ENCODE data around the gene EEF1B2. TPM values are rescaled to one million over a fixed set of nuclear protein-coding genes. Genes with fewer than 3 reads are reported as not detected.
"Not testable (repeated sequence)": the region's sequence is repeated elsewhere in the genome, so short reads cannot be mapped to it uniquely, and the experiment has no call there.

Gene EEF1B2
- 595 TPM for polyA plus RNA-seq (ENCODE audit: insufficient read length)
- long read RNA-seq, donor 1, transcript EEF1B2-211 (2 exons, 587 nt), result minor isoform, 13 of 552 reads
- long read RNA-seq, donor 1, transcript EEF1B2-203 (6 exons, 1,098 nt), result major isoform, 399 of 552 reads
- long read RNA-seq, donor 1, transcript EEF1B2-201 (7 exons, 844 nt), result minor isoform, 33 of 552 reads
- long read RNA-seq, donor 1, transcript EEF1B2-202 (7 exons, 880 nt), result minor isoform, 8 of 552 reads
- long read RNA-seq, donor 1, partial matches to known transcripts, result 92 of 552 reads
- long read RNA-seq, donor 1, other reads (novel, unspliced or antisense), result 0 of 552 reads
- long read RNA-seq, donor 2, transcript EEF1B2-202 (7 exons, 880 nt), result minor isoform, 9 of 480 reads
- long read RNA-seq, donor 2, transcript EEF1B2-203 (6 exons, 1,098 nt), result major isoform, 357 of 480 reads
- long read RNA-seq, donor 2, transcript EEF1B2-201 (7 exons, 844 nt), result minor isoform, 26 of 480 reads
- long read RNA-seq, donor 2, transcript EEF1B2-211 (2 exons, 587 nt), result minor isoform, 8 of 480 reads
- long read RNA-seq, donor 2, partial matches to known transcripts, result 67 of 480 reads
- long read RNA-seq, donor 2, other reads (novel, unspliced or antisense), result 7 of 480 reads
- long read RNA-seq, donor 3, transcript EEF1B2-211 (2 exons, 587 nt), result minor isoform, 5 of 388 reads
- long read RNA-seq, donor 3, transcript EEF1B2-202 (7 exons, 880 nt), result minor isoform, 6 of 388 reads
- long read RNA-seq, donor 3, transcript EEF1B2-203 (6 exons, 1,098 nt), result major isoform, 298 of 388 reads
- long read RNA-seq, donor 3, transcript EEF1B2-201 (7 exons, 844 nt), result minor isoform, 26 of 388 reads
- long read RNA-seq, donor 3, partial matches to known transcripts, result 52 of 388 reads
- long read RNA-seq, donor 3, other reads (novel, unspliced or antisense), result 0 of 388 reads
- long read RNA-seq, donor 4, transcript EEF1B2-201 (7 exons, 844 nt), result minor isoform, 6 of 97 reads
- long read RNA-seq, donor 4, transcript EEF1B2-211 (2 exons, 587 nt), result minor isoform, 17 of 97 reads
- long read RNA-seq, donor 4, transcript EEF1B2-203 (6 exons, 1,098 nt), result major isoform, 53 of 97 reads
- long read RNA-seq, donor 4, partial matches to known transcripts, result 18 of 97 reads
- long read RNA-seq, donor 4, other reads (novel, unspliced or antisense), result 0 of 97 reads
- long read RNA-seq, donor 5, transcript EEF1B2-202 (7 exons, 880 nt), result minor isoform, 11 of 907 reads
- long read RNA-seq, donor 5, transcript EEF1B2-203 (6 exons, 1,098 nt), result major isoform, 670 of 907 reads
- long read RNA-seq, donor 5, transcript EEF1B2-201 (7 exons, 844 nt), result minor isoform, 79 of 907 reads
- long read RNA-seq, donor 5, transcript EEF1B2-211 (2 exons, 587 nt), result minor isoform, 24 of 907 reads
- long read RNA-seq, donor 5, partial matches to known transcripts, result 115 of 907 reads
- long read RNA-seq, donor 5, other reads (novel, unspliced or antisense), result 0 of 907 reads
- long read RNA-seq, donor 6, transcript EEF1B2-202 (7 exons, 880 nt), result minor isoform, 9 of 595 reads
- long read RNA-seq, donor 6, transcript EEF1B2-211 (2 exons, 587 nt), result minor isoform, 14 of 595 reads
- long read RNA-seq, donor 6, transcript EEF1B2-201 (7 exons, 844 nt), result minor isoform, 47 of 595 reads
- long read RNA-seq, donor 6, transcript EEF1B2-203 (6 exons, 1,098 nt), result major isoform, 434 of 595 reads
- long read RNA-seq, donor 6, partial matches to known transcripts, result 79 of 595 reads
- long read RNA-seq, donor 6, other reads (novel, unspliced or antisense), result 5 of 595 reads
- long read RNA-seq, donor 7, transcript EEF1B2-203 (6 exons, 1,098 nt), result major isoform, 547 of 739 reads
- long read RNA-seq, donor 7, transcript EEF1B2-201 (7 exons, 844 nt), result minor isoform, 40 of 739 reads
- long read RNA-seq, donor 7, transcript EEF1B2-202 (7 exons, 880 nt), result minor isoform, 11 of 739 reads
- long read RNA-seq, donor 7, transcript EEF1B2-211 (2 exons, 587 nt), result minor isoform, 16 of 739 reads
- long read RNA-seq, donor 7, partial matches to known transcripts, result 102 of 739 reads
- long read RNA-seq, donor 7, other reads (novel, unspliced or antisense), result 11 of 739 reads
- long read RNA-seq, donor 8, transcript EEF1B2-201 (7 exons, 844 nt), result minor isoform, 9 of 183 reads
- long read RNA-seq, donor 8, transcript EEF1B2-203 (6 exons, 1,098 nt), result major isoform, 148 of 183 reads
- long read RNA-seq, donor 8, transcript EEF1B2-211 (2 exons, 587 nt), result minor isoform, 7 of 183 reads
- long read RNA-seq, donor 8, partial matches to known transcripts, result 14 of 183 reads
- long read RNA-seq, donor 8, other reads (novel, unspliced or antisense), result 0 of 183 reads

DNA sequence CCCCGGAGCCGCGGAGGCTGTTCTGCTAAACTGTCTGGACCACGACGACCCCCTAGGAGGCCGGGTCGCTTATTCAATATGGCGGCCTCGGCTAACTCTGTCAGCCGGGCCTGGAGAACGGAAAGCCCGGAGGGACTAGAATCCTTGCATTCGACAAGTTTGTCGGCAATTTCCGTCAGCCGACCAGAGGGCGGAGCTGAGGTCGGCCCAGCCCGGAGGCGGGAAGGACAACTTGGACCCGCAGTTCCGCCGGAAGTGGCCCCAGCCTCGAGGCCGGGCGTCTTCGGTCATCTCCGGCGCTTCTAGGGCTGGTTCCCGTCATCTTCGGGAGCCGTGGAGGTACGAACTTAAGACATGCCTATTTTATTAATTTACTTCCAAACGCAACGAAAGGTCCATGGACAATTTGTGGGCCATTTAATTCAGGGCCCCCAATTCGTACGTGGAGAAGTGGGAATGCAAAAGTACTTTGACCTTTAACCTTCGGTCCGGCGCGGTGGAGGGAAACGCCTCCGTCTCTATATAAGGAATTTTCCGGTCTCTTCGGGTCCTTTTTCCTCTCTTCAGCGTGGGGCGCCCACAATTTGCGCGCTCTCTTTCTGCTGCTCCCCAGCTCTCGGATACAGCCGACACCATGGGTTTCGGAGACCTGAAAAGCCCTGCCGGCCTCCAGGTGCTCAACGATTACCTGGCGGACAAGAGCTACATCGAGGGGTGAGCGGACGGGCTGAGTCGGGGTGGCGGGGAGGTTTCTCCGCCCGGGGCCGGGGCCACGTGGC, at the start of gene EEF1B2, which contains the start of gene NDUFS1:
TSS of gene EEF1B2 (plus strand) at position 550 of the 779 bp plus-strand sequence. CDS start at position 635, 85 bp downstream.
TSS of gene NDUFS1 (minus strand) at position 99 of the 779 bp plus-strand sequence. CDS start 5,766 bp downstream, outside the sequence.
- peak; percentile 99 for DNase-seq

DNA sequence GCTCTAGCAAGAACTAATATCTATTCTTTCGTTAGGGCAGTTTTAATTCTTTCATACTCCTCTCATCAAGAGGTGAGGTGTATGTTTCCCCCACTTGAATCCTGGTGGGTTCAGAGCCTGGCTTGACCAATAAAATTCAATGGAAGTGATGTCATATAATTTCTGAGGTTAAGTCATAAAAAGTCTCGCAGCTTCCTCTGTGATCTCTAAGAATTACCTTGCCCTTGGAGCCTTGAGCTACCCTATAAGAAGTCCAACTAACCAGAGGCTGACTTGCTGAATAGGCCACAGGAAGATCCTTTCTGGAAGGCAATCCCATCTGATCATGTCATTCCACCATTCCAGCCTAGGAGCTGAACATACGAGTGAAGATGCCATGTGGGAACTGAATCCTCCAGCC, 47.6 kb upstream of the EEF1B2 start:
- DNase-seq, result no peak

GRCh38 chr2:206112846-206113547, 46.7 kb upstream of the EEF1B2 start:
- no peak for DNase-seq

GRCh38 chr2:206115026-206115578, 44.6 kb upstream of the EEF1B2 start:
- no peak for DNase-seq

- no peak for DNase-seq
Measured at GRCh38 chr2:206116278-206116677, 43.4 kb upstream of the EEF1B2 start.

GRCh38 chr2:206122569-206122968, 37.1 kb upstream of the EEF1B2 start:
- not testable (repeated sequence) for DNase-seq

- DNase-seq, result no peak
Measured at GRCh38 chr2:206125901-206126300, 33.8 kb upstream of the EEF1B2 start.

GRCh38 chr2:206127656-206128055, 32.0 kb upstream of the EEF1B2 start:
- DNase-seq, result no peak

DNA sequence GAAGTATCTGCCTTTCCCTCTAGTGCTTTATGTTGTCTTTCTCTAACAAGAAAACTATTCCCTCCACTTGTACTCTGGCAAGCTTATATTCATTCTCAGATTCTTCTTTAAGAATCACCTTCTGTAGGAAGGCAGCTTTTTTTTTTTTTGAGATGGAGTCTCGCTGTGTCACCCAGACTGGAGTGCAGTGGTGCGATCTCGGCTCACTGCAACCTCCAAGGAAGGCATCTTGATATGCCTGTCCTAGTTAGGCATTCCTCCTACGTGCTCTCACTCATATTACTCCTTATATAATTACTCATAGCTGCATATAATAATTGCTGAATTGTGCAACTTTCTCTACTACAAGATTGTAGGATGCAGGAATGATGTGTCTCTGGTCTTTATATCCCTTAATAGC, 16.2 kb upstream of the EEF1B2 start:
- DNase-seq, result no peak

GRCh38 chr2:206144383-206144782, 15.3 kb upstream of the EEF1B2 start:
- no peak for DNase-seq

DNA sequence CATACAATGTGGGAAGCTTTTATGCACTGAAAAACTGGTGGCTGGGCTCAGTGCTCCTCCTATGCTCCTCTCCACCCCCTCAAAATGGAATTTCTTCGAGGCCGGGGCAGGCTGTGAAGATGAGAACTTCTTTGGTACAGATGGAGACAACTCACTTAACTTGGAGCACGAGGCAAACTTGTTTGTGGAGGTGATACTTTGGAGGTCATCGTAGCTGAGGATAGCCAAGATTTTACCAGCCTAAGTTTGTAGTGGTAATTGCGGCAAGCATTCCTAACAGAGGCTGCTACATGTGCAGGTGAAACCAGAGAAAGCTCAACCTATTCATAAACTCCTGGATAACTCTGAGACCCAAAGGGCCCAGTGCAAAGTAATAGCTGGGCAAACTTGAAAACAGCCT, 14.0 kb upstream of the EEF1B2 start:
- DNase-seq, result no peak

- no peak for DNase-seq
Measured at GRCh38 chr2:206149330-206149729, 10.4 kb upstream of the EEF1B2 start.

GRCh38 chr2:206150168-206150567, 9.5 kb upstream of the EEF1B2 start:
- DNase-seq, result no peak

DNA sequence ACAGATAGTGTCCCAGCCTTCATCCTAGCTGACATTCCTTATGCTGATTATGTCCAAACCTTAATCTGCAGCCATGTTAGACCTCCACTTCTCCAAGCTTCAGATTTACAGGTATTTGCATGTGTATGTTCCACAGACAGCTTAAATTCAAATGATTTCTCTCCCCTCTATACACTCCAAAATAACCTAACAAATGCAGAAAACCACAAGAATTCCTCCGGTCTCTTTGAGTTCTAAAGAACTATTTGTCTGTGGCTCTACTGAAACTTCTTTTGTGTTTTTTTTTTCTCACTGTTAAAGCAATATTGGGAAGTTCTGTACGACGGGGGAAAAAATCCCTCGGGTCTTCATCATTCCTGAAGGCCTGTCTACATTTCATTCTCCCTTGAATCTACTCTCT, 9.1 kb upstream of the EEF1B2 start:
- no peak for DNase-seq

- DNase-seq, result no peak
Measured at GRCh38 chr2:206154197-206154596, 5.5 kb upstream of the EEF1B2 start.

- not testable (repeated sequence) for DNase-seq
Measured at GRCh38 chr2:206157014-206157413, 2.7 kb upstream of the EEF1B2 start.

- no peak for DNase-seq
Measured at GRCh38 chr2:206158563-206159345, 941 bp upstream of the EEF1B2 start.
